Effector memory CD4-positive, alpha-beta T cell (primary cell): ENCODE data around the gene RPS17.
"Not testable (repeated sequence)": the region's sequence is repeated elsewhere in the genome, so short reads cannot be mapped to it uniquely, and the experiment has no call there.

Source experiments
- DNase-seq, 3 donors: peaks; one replicate each; pipeline ENCODE4 v3.0.0-alpha.2; 2020
- H3K27ac ChIP-seq: 2 replicates; pipeline ENCODE4 v1.7.0; 2013; ENCODE audit warnings: mild to moderate bottlenecking, low read length, moderate library complexity; ENCODE audit not compliant: insufficient read depth, poor library complexity, severe bottlenecking
- H3K27me3 ChIP-seq: replicated peaks from 2 replicates; pipeline ENCODE4 v1.7.0; 2013; ENCODE audit warnings: mild to moderate bottlenecking, low read length; ENCODE audit not compliant: insufficient read depth, control insufficient read depth, poor library complexity, severe bottlenecking
- H3K36me3 ChIP-seq: 2 replicates; pipeline ENCODE4 v1.7.0; 2013; ENCODE audit warnings: mild to moderate bottlenecking, low read length, moderate library complexity; ENCODE audit not compliant: control insufficient read depth, insufficient read depth
- H3K4me1 ChIP-seq: 2 replicates; pipeline ENCODE4 v1.7.0; 2013; ENCODE audit warnings: low read length, mild to moderate bottlenecking; ENCODE audit not compliant: control insufficient read depth, insufficient read depth, poor library complexity, severe bottlenecking
- H3K4me3 ChIP-seq: 2 replicates; pipeline ENCODE4 v1.7.0; 2013; ENCODE audit warnings: low read length, low read depth, mild to moderate bottlenecking; ENCODE audit not compliant: insufficient read depth, poor library complexity, severe bottlenecking
- H3K9me3 ChIP-seq: 2 replicates; pipeline ENCODE4 v1.7.0; 2013; ENCODE audit warnings: mild to moderate bottlenecking, low read length, moderate library complexity; ENCODE audit not compliant: control insufficient read depth

RPS17 gene

GRCh38 chr15:82488250-82488649 is 52.0 kb downstream of the RPS17 start:
- H3K27me3 ChIP-seq, H3K9me3 ChIP-seq, H3K4me3 ChIP-seq, H3K4me1 ChIP-seq, H3K36me3 ChIP-seq, H3K27ac ChIP-seq, DNase-seq: not testable (repeated sequence)

- not testable (repeated sequence) for H3K4me1 ChIP-seq, DNase-seq, H3K27me3 ChIP-seq, H3K4me3 ChIP-seq, H3K27ac ChIP-seq, H3K36me3 ChIP-seq, H3K9me3 ChIP-seq
These were observed 53.2 kb downstream of the RPS17 start for GRCh38 chr15:82487045-82487444.
